ENCODE data around the gene PRXL2A.

DNA sequence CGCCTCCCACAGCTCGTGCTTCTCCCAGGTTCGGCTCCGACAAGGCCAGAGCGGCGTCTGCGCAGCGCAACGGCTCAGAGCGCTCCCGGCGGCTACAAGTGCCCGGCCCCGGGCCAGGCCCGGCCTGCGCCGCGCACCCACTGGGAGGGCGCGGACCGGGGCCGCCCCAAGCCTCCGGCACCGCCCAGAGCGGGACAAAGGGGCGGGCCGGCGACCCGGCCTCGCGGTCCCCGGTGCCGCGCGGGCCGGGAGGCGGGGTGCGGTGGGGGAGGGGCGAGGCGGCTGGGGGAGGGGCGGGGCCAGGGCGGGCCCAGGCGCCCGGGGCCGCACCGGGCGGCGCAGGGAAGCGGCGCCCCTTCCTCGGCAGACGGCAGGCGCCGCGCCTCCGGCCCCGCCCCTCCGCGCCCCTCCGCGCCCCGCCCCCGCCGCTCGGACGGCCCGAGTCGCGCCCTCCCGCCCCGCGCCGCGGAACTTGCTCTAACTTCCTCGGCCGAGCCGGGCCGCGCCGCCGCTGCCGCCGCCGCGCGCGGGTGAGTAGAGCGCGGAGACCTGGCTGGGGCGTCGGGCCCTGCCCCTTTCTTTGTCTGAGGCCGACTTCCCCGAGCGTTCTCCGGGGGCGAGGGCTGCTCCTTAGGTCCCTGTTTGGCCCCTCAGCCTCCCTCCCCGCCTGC is 45.6 kb downstream of the PRXL2A start, which contains the start of gene TSPAN14:
- TF ChIP-seq, protein P1, sequence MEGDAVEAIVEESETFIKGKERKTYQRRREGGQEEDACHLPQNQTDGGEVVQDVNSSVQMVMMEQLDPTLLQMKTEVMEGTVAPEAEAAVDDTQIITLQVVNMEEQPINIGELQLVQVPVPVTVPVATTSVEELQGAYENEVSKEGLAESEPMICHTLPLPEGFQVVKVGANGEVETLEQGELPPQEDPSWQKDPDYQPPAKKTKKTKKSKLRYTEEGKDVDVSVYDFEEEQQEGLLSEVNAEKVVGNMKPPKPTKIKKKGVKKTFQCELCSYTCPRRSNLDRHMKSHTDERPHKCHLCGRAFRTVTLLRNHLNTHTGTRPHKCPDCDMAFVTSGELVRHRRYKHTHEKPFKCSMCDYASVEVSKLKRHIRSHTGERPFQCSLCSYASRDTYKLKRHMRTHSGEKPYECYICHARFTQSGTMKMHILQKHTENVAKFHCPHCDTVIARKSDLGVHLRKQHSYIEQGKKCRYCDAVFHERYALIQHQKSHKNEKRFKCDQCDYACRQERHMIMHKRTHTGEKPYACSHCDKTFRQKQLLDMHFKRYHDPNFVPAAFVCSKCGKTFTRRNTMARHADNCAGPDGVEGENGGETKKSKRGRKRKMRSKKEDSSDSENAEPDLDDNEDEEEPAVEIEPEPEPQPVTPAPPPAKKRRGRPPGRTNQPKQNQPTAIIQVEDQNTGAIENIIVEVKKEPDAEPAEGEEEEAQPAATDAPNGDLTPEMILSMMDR (conservative IDR thresholded peaks at IDR 0.05; ENCODE audit: low read depth in 2 of 2), result no peak
- TF ChIP-seq, protein P2, sequence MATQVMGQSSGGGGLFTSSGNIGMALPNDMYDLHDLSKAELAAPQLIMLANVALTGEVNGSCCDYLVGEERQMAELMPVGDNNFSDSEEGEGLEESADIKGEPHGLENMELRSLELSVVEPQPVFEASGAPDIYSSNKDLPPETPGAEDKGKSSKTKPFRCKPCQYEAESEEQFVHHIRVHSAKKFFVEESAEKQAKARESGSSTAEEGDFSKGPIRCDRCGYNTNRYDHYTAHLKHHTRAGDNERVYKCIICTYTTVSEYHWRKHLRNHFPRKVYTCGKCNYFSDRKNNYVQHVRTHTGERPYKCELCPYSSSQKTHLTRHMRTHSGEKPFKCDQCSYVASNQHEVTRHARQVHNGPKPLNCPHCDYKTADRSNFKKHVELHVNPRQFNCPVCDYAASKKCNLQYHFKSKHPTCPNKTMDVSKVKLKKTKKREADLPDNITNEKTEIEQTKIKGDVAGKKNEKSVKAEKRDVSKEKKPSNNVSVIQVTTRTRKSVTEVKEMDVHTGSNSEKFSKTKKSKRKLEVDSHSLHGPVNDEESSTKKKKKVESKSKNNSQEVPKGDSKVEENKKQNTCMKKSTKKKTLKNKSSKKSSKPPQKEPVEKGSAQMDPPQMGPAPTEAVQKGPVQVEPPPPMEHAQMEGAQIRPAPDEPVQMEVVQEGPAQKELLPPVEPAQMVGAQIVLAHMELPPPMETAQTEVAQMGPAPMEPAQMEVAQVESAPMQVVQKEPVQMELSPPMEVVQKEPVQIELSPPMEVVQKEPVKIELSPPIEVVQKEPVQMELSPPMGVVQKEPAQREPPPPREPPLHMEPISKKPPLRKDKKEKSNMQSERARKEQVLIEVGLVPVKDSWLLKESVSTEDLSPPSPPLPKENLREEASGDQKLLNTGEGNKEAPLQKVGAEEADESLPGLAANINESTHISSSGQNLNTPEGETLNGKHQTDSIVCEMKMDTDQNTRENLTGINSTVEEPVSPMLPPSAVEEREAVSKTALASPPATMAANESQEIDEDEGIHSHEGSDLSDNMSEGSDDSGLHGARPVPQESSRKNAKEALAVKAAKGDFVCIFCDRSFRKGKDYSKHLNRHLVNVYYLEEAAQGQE (IDR thresholded peaks at IDR 0.05; ENCODE audit: unreplicated experiment), result no peak
- no peak for TF ChIP-seq CREB1 (CRISPR knock-in tag; IDR thresholded peaks at IDR 0.05; ENCODE audit: low read depth)
- TF ChIP-seq, protein P3, sequence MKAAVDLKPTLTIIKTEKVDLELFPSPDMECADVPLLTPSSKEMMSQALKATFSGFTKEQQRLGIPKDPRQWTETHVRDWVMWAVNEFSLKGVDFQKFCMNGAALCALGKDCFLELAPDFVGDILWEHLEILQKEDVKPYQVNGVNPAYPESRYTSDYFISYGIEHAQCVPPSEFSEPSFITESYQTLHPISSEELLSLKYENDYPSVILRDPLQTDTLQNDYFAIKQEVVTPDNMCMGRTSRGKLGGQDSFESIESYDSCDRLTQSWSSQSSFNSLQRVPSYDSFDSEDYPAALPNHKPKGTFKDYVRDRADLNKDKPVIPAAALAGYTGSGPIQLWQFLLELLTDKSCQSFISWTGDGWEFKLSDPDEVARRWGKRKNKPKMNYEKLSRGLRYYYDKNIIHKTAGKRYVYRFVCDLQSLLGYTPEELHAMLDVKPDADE (IDR thresholded peaks at IDR 0.05), result no peak
- TF ChIP-seq POLR2AphosphoS5 (IDR thresholded peaks at IDR 0.05; ENCODE audit: low read depth), result peak; percentile 76

Data from GM23338 (cell line).